K562 (cell line): Measurements from ENCODE around the gene PCSK6. TPM values are rescaled to one million over a fixed set of nuclear protein-coding genes. Genes with fewer than 3 reads are reported as not detected.

Experiments used
- BACH1 ChIP-seq: fragments of 200-800 bp; sonication (Bioruptor generic); IDR thresholded peaks from 2 replicates; pipeline ENCODE4 v1.6.1; 2016; ENCODE audit warnings: missing genetic modification characterization, missing compliant biosample characterization
- FOXJ2 ChIP-seq: fragments of 200-800 bp; sonication (Bioruptor generic); IDR thresholded peaks from 2 replicates; pipeline ENCODE4 v1.6.1; 2016; ENCODE audit warnings: missing genetic modification characterization, missing compliant biosample characterization
- POLR2AphosphoS2 ChIP-seq: IDR thresholded peaks from 2 replicates; pipeline ENCODE4 v1.6.1; 2012; ENCODE audit warnings: low read length, improper control_type of control experiment
- PPARD ChIP-seq: fragments of 250-450 bp; sonication (Bioruptor Pico); IDR thresholded peaks from 2 replicates; pipeline ENCODE4 v1.8.0; 2022; ENCODE audit warnings: inconsistent platforms, mild to moderate bottlenecking, moderate library complexity
- polyA plus RNA-seq, 8 experiments: library from polyadenylated mRNA; depleted of rRNA in 4 of 8; stranded (reverse) in 5 of 8; unstranded in 3 of 8; fragments of >200 nt; fragmentation: Nextera tagmentation in 2 of 8; fragmentation: Illumina TruSeq in 1 of 8; extraction: Ambion mirVana in 2 of 8; extraction: Trizol in 1 of 8; gene quantifications; 2 replicates each; pipeline versions ENCODE4 v1.2.1 to v1.2.3, GENCODE V29; 2011 to 2014; ENCODE audit warnings: inconsistent platforms in 1 of 8, missing spikeins in 1 of 8
- total RNA-seq, 7 experiments: library from RNA; depleted of rRNA in 6 of 7; stranded (reverse); fragments of >200 nt in 6 of 7; fragmentation: Illumina TruSeq in 2 of 7; extraction: Trizol in 2 of 7; gene quantifications; 2 replicates each; pipeline versions ENCODE4 v1.2.1 to v1.2.3, GENCODE V29; 2011 to 2021; ENCODE audit warnings: low replicate concordance in 1 of 7
- TF ChIP-seq, protein P1 (sequence below): sonication (generic); formaldehyde crosslinking; IDR thresholded peaks from 2 replicates; pipeline ENCODE4 v1.8.1; 2023; ENCODE audit warnings: mild to moderate bottlenecking, missing genetic modification reagents
- TF ChIP-seq, protein P2 (sequence below), 2 experiments: fragments of 450-650 bp in 1 of 2; sonication (generic) in 1 of 2; formaldehyde crosslinking in 1 of 2; IDR thresholded peaks; 2 replicates each; pipeline versions ENCODE4 v1.7.1 to v1.9.0; 2016 to 2022; ENCODE audit warnings: inconsistent platforms in 1 of 2, mild to moderate bottlenecking in 1 of 2, missing genetic modification reagents in 1 of 2
- TF ChIP-seq, protein P3 (sequence below): fragments of 450-650 bp; IDR thresholded peaks from 2 replicates; pipeline ENCODE4 v1.6.1; 2016; ENCODE audit warnings: low read depth

PCSK6 gene
- total and polyA plus RNA-seq, 9 of the 15 experiments (the other 6 are each of a cell fraction or from before 2014, with no cell fraction given): 2.2 to 32.6 (median 14.5) TPM

DNA sequence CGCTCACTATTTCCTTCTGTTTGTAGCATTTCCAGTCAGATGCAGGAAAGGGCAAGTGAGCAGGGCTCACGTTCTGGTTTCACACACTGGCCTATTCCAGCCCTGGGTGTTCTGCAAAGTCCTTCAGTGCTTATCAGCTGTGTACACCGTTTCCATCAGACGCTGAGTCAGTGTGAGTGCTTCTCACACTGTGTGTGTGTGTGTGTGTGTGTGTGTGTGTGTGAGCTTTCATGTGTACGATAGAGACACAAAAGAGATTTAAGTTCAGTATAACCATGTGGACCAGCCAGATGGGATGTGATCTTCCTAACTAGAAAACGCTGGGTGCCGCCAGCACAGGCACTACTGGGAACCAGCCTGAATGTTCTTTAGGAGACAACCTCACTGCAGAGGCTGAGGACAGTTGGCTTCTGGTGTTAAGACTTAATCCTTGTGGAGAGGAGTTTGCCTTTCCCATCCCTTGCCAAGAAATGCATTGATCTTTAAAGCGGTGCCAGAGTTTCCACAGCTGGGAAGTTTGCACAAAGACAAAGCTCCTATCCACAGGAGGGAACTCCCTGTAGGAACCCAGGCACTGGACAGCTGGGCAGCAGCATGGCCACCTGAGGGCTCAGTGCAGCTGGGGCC is 233.8 kb downstream of the PCSK6 start (continued):
- TF ChIP-seq BACH1 (tag): peak; percentile 86
- TF ChIP-seq, protein P1, sequence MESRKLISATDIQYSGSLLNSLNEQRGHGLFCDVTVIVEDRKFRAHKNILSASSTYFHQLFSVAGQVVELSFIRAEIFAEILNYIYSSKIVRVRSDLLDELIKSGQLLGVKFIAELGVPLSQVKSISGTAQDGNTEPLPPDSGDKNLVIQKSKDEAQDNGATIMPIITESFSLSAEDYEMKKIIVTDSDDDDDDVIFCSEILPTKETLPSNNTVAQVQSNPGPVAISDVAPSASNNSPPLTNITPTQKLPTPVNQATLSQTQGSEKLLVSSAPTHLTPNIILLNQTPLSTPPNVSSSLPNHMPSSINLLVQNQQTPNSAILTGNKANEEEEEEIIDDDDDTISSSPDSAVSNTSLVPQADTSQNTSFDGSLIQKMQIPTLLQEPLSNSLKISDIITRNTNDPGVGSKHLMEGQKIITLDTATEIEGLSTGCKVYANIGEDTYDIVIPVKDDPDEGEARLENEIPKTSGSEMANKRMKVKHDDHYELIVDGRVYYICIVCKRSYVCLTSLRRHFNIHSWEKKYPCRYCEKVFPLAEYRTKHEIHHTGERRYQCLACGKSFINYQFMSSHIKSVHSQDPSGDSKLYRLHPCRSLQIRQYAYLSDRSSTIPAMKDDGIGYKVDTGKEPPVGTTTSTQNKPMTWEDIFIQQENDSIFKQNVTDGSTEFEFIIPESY (CRISPR knock-in tag): peak; percentile 53; the same call in 1 of the 2 replicates
- TF ChIP-seq FOXJ2 (tag): peak; percentile 87
- TF ChIP-seq POLR2AphosphoS2: no peak
- TF ChIP-seq, protein P2, sequence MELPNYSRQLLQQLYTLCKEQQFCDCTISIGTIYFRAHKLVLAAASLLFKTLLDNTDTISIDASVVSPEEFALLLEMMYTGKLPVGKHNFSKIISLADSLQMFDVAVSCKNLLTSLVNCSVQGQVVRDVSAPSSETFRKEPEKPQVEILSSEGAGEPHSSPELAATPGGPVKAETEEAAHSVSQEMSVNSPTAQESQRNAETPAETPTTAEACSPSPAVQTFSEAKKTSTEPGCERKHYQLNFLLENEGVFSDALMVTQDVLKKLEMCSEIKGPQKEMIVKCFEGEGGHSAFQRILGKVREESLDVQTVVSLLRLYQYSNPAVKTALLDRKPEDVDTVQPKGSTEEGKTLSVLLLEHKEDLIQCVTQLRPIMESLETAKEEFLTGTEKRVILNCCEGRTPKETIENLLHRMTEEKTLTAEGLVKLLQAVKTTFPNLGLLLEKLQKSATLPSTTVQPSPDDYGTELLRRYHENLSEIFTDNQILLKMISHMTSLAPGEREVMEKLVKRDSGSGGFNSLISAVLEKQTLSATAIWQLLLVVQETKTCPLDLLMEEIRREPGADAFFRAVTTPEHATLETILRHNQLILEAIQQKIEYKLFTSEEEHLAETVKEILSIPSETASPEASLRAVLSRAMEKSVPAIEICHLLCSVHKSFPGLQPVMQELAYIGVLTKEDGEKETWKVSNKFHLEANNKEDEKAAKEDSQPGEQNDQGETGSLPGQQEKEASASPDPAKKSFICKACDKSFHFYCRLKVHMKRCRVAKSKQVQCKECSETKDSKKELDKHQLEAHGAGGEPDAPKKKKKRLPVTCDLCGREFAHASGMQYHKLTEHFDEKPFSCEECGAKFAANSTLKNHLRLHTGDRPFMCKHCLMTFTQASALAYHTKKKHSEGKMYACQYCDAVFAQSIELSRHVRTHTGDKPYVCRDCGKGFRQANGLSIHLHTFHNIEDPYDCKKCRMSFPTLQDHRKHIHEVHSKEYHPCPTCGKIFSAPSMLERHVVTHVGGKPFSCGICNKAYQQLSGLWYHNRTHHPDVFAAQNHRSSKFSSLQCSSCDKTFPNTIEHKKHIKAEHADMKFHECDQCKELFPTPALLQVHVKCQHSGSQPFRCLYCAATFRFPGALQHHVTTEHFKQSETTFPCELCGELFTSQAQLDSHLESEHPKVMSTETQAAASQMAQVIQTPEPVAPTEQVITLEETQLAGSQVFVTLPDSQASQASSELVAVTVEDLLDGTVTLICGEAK (IDR thresholded peaks at IDR 0.05): peak; percentile 44; the same call in 1 of the 2 replicates
- TF ChIP-seq, protein P2 (CRISPR knock-in tag; IDR thresholded peaks at IDR 0.05): no peak
- TF ChIP-seq, protein P3, sequence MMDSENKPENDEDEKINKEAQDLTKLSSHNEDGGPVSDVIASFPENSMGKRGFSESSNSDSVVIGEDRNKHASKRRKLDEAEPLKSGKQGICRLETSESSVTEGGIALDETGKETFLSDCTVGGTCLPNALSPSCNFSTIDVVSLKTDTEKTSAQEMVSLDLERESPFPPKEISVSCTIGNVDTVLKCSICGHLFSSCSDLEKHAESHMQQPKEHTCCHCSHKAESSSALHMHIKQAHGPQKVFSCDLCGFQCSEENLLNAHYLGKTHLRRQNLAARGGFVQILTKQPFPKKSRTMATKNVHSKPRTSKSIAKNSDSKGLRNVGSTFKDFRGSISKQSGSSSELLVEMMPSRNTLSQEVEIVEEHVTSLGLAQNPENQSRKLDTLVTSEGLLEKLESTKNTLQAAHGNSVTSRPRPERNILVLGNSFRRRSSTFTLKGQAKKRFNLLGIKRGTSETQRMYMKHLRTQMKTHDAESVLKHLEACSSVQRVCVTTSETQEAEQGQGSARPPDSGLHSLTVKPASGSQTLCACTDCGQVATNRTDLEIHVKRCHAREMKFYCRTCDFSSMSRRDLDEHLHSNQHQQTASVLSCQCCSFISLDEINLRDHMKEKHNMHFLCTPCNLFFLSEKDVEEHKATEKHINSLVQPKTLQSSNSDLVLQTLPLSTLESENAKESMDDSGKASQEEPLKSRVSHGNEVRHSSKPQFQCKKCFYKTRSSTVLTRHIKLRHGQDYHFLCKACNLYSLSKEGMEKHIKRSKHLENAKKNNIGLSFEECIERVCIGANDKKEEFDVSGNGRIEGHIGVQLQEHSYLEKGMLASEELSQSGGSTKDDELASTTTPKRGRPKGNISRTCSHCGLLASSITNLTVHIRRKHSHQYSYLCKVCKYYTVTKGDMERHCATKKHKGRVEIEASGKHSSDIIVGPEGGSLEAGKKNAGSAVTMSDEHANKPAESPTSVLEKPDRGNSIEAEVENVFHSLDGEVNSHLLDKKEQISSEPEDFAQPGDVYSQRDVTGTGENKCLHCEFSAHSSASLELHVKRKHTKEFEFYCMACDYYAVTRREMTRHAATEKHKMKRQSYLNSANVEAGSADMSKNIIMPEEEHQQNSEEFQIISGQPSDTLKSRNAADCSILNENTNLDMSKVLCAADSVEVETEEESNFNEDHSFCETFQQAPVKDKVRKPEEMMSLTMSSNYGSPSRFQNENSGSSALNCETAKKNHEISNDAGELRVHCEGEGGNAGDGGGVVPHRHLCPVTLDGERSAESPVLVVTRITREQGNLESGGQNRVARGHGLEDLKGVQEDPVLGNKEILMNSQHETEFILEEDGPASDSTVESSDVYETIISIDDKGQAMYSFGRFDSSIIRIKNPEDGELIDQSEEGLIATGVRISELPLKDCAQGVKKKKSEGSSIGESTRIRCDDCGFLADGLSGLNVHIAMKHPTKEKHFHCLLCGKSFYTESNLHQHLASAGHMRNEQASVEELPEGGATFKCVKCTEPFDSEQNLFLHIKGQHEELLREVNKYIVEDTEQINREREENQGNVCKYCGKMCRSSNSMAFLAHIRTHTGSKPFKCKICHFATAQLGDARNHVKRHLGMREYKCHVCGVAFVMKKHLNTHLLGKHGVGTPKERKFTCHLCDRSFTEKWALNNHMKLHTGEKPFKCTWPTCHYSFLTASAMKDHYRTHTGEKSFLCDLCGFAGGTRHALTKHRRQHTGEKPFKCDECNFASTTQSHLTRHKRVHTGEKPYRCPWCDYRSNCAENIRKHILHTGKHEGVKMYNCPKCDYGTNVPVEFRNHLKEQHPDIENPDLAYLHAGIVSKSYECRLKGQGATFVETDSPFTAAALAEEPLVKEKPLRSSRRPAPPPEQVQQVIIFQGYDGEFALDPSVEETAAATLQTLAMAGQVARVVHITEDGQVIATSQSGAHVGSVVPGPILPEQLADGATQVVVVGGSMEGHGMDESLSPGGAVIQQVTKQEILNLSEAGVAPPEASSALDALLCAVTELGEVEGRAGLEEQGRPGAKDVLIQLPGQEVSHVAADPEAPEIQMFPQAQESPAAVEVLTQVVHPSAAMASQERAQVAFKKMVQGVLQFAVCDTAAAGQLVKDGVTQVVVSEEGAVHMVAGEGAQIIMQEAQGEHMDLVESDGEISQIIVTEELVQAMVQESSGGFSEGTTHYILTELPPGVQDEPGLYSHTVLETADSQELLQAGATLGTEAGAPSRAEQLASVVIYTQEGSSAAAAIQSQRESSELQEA: no peak
- no peak for TF ChIP-seq PPARD
